ENCODE data around the gene PID1. TPM values are rescaled to one million over a fixed set of nuclear protein-coding genes. Genes with fewer than 3 reads are reported as not detected.
"Not testable (repeated sequence)": the region's sequence is repeated elsewhere in the genome, so short reads cannot be mapped to it uniquely, and the experiment has no call there.

The PID1 gene
- total RNA-seq, 4 donors from 2014 or later = 14.5 to 49.7 (median 20.7) TPM

GRCh38 chr2:229196448-229196847, 74.6 kb downstream of the PID1 start:
- Histone ChIP-seq H3K27ac (no peak overlapping the region), H3K36me3 (no peaks in the 10 kb centered on the region), H3K4me1 (no peaks in the 10 kb centered on the region), H3K9me3 (no peaks in the 10 kb centered on the region), H3K4me3 (replicated peaks in 1 of 3) (no peak overlapping the region), H3K27me3 (no peaks in the 10 kb centered on the region)
- TF ChIP-seq POLR2A (IDR thresholded peaks at IDR 0.05) (no peak), CTCF (IDR thresholded peaks at IDR 0.05) (no peak)
- no peak for DNase-seq
- whole genome bisulfite sequencing, 2 donors = 72 to 76% methylated on average over 2 of the region's 2 CpGs
- intact Hi-C loops (cut with DNase I) = no loop called here

DNA sequence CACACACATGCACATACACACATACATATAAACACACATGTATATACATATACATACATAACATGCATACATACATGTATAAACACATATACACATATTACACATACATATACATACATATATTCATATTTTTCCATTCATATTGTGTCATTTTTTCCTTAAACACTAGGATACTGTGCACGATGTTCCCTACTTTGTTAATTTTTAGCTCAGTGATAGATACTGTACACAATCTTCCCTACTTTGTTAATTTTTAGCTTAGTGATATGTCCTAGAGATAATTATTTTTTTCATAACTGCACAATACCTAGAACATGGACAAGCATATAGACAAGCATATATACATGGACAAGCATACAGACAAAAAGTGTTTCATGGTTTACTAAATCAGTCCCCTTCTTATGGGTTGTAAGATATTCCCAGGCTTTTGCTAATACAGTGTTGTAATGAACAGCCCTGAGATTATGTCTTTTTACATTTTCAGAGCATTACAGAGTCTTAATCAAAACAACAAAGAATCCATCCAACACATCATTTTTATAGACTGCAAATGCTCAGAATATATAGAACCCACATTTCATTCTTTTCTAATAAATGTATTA, 75.6 kb downstream of the PID1 start:
- H3K4me1 ChIP-seq = no peaks in the 10 kb centered on the region
- 81 to 90% methylated on average over 1 of the region's 1 CpG for WGBS, 2 donors
- H3K27ac ChIP-seq = no peak overlapping the region
- no peaks in the 10 kb centered on the region for H3K36me3 ChIP-seq
- TF ChIP-seq POLR2A (IDR thresholded peaks at IDR 0.05) = no peak
- TF ChIP-seq CTCF (IDR thresholded peaks at IDR 0.05) = no peak
- no peak overlapping the region for H3K4me3 ChIP-seq (replicated peaks in 1 of 3)
- DNase-seq = no peak
- intact Hi-C loops (cut with DNase I) = no loop called here
- H3K9me3 ChIP-seq = no peaks in the 10 kb centered on the region
- no peaks in the 10 kb centered on the region for H3K27me3 ChIP-seq

- H3K36me3 ChIP-seq = no peaks in the 10 kb centered on the region
- no peak for DNase-seq
- H3K4me3 ChIP-seq (replicated peaks in 1 of 3) = no peak overlapping the region
- no peaks in the 10 kb centered on the region for H3K27me3 ChIP-seq
- H3K27ac ChIP-seq = no peak overlapping the region
- intact Hi-C loops (cut with DNase I) = no loop called here
- no peaks in the 10 kb centered on the region for H3K9me3 ChIP-seq
- no peaks in the 10 kb centered on the region for H3K4me1 ChIP-seq
- WGBS, 2 donors = 61 to 73% methylated on average over 3 of the region's 3 CpGs
- TF ChIP-seq POLR2A (IDR thresholded peaks at IDR 0.05) (no peak), CTCF (IDR thresholded peaks at IDR 0.05) (no peak)
Observed at GRCh38 chr2:229193281-229193680, 77.8 kb downstream of the PID1 start.

DNA sequence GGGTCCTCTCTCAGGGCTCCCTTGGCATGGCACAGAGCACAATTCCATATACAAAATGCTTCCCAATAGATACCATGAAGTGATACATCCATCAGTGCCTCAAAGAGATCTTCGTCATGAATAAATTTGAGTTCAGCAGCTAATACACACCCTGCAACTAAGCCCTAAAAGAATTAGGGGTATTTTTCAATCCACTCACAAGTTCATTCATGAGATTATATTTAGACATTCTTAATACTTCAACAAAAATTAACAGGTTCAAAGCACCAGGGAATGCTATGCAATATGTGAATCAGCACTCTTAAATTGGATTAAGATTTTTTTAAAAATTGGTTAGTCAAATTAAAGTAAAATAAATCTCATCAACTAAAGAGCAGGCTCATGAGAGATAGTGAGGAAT, 79.7 kb downstream of the PID1 start:
- no peak for TF ChIP-seq POLR2A (IDR thresholded peaks at IDR 0.05)
- no peak for TF ChIP-seq CTCF (IDR thresholded peaks at IDR 0.05)
- Histone ChIP-seq H3K9me3 (no peaks in the 10 kb centered on the region), H3K27ac (no peak overlapping the region), H3K4me3 (replicated peaks in 1 of 3) (no peak overlapping the region), H3K4me1 (no peaks in the 10 kb centered on the region), H3K27me3 (no peaks in the 10 kb centered on the region), H3K36me3 (no peaks in the 10 kb centered on the region)
- intact Hi-C loops (cut with DNase I) = no loop called here
- WGBS, 2 donors = 89 to 91% methylated on average over 1 of the region's 1 CpG
- DNase-seq = no peak

- WGBS, 2 donors = 64 to 66% methylated on average over 4 of the region's 4 CpGs
- intact Hi-C loops (cut with DNase I); DNase-seq; H3K36me3 ChIP-seq; H3K4me1 ChIP-seq; H3K9me3 ChIP-seq; H3K4me3 ChIP-seq (replicated peaks in 1 of 3); H3K27me3 ChIP-seq; H3K27ac ChIP-seq: not testable (repeated sequence)
Observed at GRCh38 chr2:229187123-229187522, 84.0 kb downstream of the PID1 start.

DNA sequence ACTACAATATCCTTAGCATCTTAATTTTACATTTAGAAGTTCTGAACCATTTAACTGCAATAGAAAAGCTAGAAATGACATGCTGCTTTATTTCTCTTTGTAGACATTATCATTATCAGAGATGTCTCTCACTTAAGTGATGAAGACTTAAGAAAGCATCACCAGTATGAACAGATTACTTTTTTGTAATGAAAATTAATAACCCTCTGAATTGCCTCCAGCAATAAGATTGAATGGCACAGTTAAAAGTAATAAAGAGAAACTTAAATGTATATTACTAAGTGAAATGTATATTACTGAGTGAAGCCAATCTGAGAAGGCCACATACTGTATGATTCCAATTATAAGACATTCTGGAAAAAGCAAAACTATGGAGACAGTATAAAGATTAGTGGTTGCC, 89.4 kb downstream of the PID1 start:
- no peaks in the 10 kb centered on the region for H3K36me3 ChIP-seq
- no peaks in the 10 kb centered on the region for H3K4me1 ChIP-seq
- intact Hi-C loops (cut with DNase I) = no loop called here
- no peak for DNase-seq
- TF ChIP-seq POLR2A (IDR thresholded peaks at IDR 0.05) = no peak
- no peak for TF ChIP-seq CTCF (IDR thresholded peaks at IDR 0.05)
- no peaks in the 10 kb centered on the region for H3K9me3 ChIP-seq
- H3K27me3 ChIP-seq = no peaks in the 10 kb centered on the region
- H3K27ac ChIP-seq = no peak overlapping the region
- no peak overlapping the region for H3K4me3 ChIP-seq (replicated peaks in 1 of 3)
